ENCODE measurements around the gene SYCE1. TPM values are rescaled to one million over a fixed set of nuclear protein-coding genes. Genes with fewer than 3 reads are reported as not detected.

Gene SYCE1
- total RNA-seq, 1 donor from 2014 or later: not detected

Other genes starting within 250 kb of the SYCE1 start
- gene CALY, start 228.7 kb downstream of the SYCE1 start, total RNA-seq: 4.7 TPM
- gene PRAP1, start 218.2 kb downstream of the SYCE1 start, total RNA-seq: not detected
- gene FUOM, start 207.6 kb downstream of the SYCE1 start, total RNA-seq: 54.0 TPM
- gene ECHS1, start 192.2 kb downstream of the SYCE1 start, total RNA-seq: 45.4 TPM
- gene PAOX, start 186.3 kb downstream of the SYCE1 start, total RNA-seq: 16.9 TPM
- gene MTG1, start 171.4 kb downstream of the SYCE1 start, total RNA-seq: 57.5 TPM
- gene SPRN, start 141.0 kb downstream of the SYCE1 start, total RNA-seq: not detected
- 1.5 TPM for gene SCART1, start 111.6 kb downstream of the SYCE1 start, total RNA-seq
- gene CYP2E1, start 38.2 kb downstream of the SYCE1 start, total RNA-seq: 2.9 TPM
- gene FRG2B, start 61.2 kb upstream of the SYCE1 start, total RNA-seq: not detected

Measured in vagina (tissue), 1 donor.